ENCODE measurements around the gene MGMT.

MGMT gene

GRCh38 chr10:129658376-129659072, 191.5 kb downstream of the MGMT start:
- in situ Hi-C loops (cut with HindIII; ENCODE audit: low sequenced_read_pairs), result no loop called here
- TF ChIP-seq CTCF (IDR thresholded peaks at IDR 0.05; ENCODE audit: low read depth, low read length, missing control alignments), result no peak
- no peak for DNase-seq (ENCODE audit: low read depth)
- no peak overlapping the region for H3K4me3 ChIP-seq (ENCODE audit: low read depth, low read length)

GRCh38 chr10:129659508-129660268, 192.6 kb downstream of the MGMT start:
- in situ Hi-C loops (cut with HindIII; ENCODE audit: low sequenced_read_pairs), result no loop called here

GRCh38 chr10:129660569-129660968, 193.5 kb downstream of the MGMT start:
- TF ChIP-seq CTCF (IDR thresholded peaks at IDR 0.05; ENCODE audit: low read depth, low read length, missing control alignments), result no peak
- in situ Hi-C loops (cut with HindIII; ENCODE audit: low sequenced_read_pairs), result no loop called here

More at GRCh38 chr10:129659508-129660268, 192.6 kb downstream of the MGMT start:
- no peak for DNase-seq (ENCODE audit: low read depth)
- no peak for TF ChIP-seq CTCF (IDR thresholded peaks at IDR 0.05; ENCODE audit: low read depth, low read length, missing control alignments)
- H3K4me3 ChIP-seq (ENCODE audit: low read depth, low read length), result no peak overlapping the region

GRCh38 chr10:129662426-129662825, 195.4 kb downstream of the MGMT start:
- DNase-seq (ENCODE audit: low read depth), result no peak
- no peak overlapping the region for H3K4me3 ChIP-seq (ENCODE audit: low read depth, low read length)
- in situ Hi-C loops (cut with HindIII; ENCODE audit: low sequenced_read_pairs), result no loop called here
- no peak for TF ChIP-seq CTCF (IDR thresholded peaks at IDR 0.05; ENCODE audit: low read depth, low read length, missing control alignments)

More at GRCh38 chr10:129660569-129660968, 193.5 kb downstream of the MGMT start:
- DNase-seq (ENCODE audit: low read depth), result no peak
- no peak overlapping the region for H3K4me3 ChIP-seq (ENCODE audit: low read depth, low read length)

- in situ Hi-C loops (cut with HindIII; ENCODE audit: low sequenced_read_pairs), result no loop called here
- H3K4me3 ChIP-seq (ENCODE audit: low read depth, low read length), result no peak overlapping the region
- DNase-seq (ENCODE audit: low read depth), result no peak
- TF ChIP-seq CTCF (IDR thresholded peaks at IDR 0.05; ENCODE audit: low read depth, low read length, missing control alignments), result no peak
Measured at GRCh38 chr10:129670124-129670523, 203.1 kb downstream of the MGMT start.

- in situ Hi-C loops (cut with HindIII; ENCODE audit: low sequenced_read_pairs), result no loop called here
- no peak overlapping the region for H3K4me3 ChIP-seq (ENCODE audit: low read depth, low read length)
- no peak for TF ChIP-seq CTCF (IDR thresholded peaks at IDR 0.05; ENCODE audit: low read depth, low read length, missing control alignments)
- DNase-seq (ENCODE audit: low read depth), result no peak
Measured at GRCh38 chr10:129673292-129673691, 206.3 kb downstream of the MGMT start.
